GM12878 (cell line): ENCODE data around the gene CNTN3. TPM values are rescaled to one million over a fixed set of nuclear protein-coding genes. Genes with fewer than 3 reads are reported as not detected.

Experiments
- ATAC-seq: fragments of 200-7000 bp; cut with Tn5 transposase; 3 replicates; pipeline ENCODE4 v1.9.1; 2020; ENCODE audit warnings: mild to moderate bottlenecking, moderate library complexity
- BruUV-seq: library from RNA; stranded (reverse); fragments of 400-500 nt; replicated peaks from 2 replicates; lab custom pipeline; 2021; lab: Mats Ljungman, UMichigan
- CTCF ChIA-PET: fragments of 300-600 bp; sonication (Branson Sonifier 250); formaldehyde crosslinking; extraction: SDS; loops from one replicate; lab custom pipeline; 2021; ENCODE audit warnings: inconsistent platforms; lab: Yijun Ruan, JAX
- POLR2A ChIA-PET: fragments of 350-600 bp; formaldehyde crosslinking; extraction: SDS; loops from one replicate; lab custom pipeline; 2021; ENCODE audit warnings: inconsistent platforms; lab: Charles Lee
- RAD21 ChIA-PET: fragments of 300-600 bp; sonication (Branson Sonifier 250); formaldehyde crosslinking; loops from one replicate; lab custom pipeline; 2023; ENCODE audit warnings: antibody characterized with exemption; ENCODE audit not compliant: unreplicated experiment; lab: Charles Lee
- SMC1A ChIA-PET: fragments of 300-600 bp; sonication (Branson Sonifier 250); formaldehyde crosslinking; loops from one replicate; lab custom pipeline; 2023; ENCODE audit not compliant: unreplicated experiment, uncharacterized antibody; lab: Charles Lee
- DNase-seq: peaks from one replicate; pipeline ENCODE4 v3.0.0-alpha.2; 2011; ENCODE audit warnings: low read depth, low spot score
- FAIRE-seq: peaks from 3 replicates; lab custom pipeline; 2011; peaks lifted over from hg19 to GRCh38; lab: Jason Lieb, UNC
- H2AFZ ChIP-seq: 2 replicates; pipeline ENCODE4 v1.6.0; 2011; ENCODE audit warnings: low read depth, low read length, control low read depth; ENCODE audit not compliant: control insufficient read depth
- H3K27ac ChIP-seq: 2 replicates; pipeline ENCODE4 v1.5.1; 2011; ENCODE audit warnings: control low read depth; ENCODE audit not compliant: control insufficient read depth, insufficient read depth
- H3K27me3 ChIP-seq, 2 experiments: replicated peaks in 1 of 2; 2 replicates each; pipeline versions ENCODE4 v1.6.0 to v1.6.1; 2011; ENCODE audit warnings: low read length in 1 of 2; ENCODE audit not compliant: control insufficient read depth in 2 of 2, insufficient read depth in 2 of 2
- H3K36me3 ChIP-seq, 2 experiments: 2 replicates each; pipeline ENCODE4 v1.5.1; 2011; ENCODE audit warnings: low read length in 1 of 2; ENCODE audit not compliant: control insufficient read depth in 2 of 2, insufficient read depth in 2 of 2
- H3K4me1 ChIP-seq: 2 replicates; pipeline ENCODE4 v1.6.1; 2011; ENCODE audit warnings: mild to moderate bottlenecking, low read length, moderate library complexity, mixed read lengths; ENCODE audit not compliant: control insufficient read depth, insufficient read depth
- H3K4me2 ChIP-seq: 2 replicates; pipeline ENCODE4 v1.6.0; 2011; ENCODE audit warnings: control low read depth; ENCODE audit not compliant: control insufficient read depth, insufficient read depth
- H3K4me3 ChIP-seq: fragments of 200-600 bp; sonication (generic); 2 replicates; pipeline ENCODE4 v1.5.1; 2016
- H3K79me2 ChIP-seq: 2 replicates; pipeline ENCODE4 v1.6.0; 2011; ENCODE audit warnings: low read length; ENCODE audit not compliant: control insufficient read depth, insufficient read depth
- H3K9ac ChIP-seq: 2 replicates; pipeline ENCODE4 v1.8.0; 2011; ENCODE audit warnings: low read length, control low read depth, mixed read lengths; ENCODE audit not compliant: control insufficient read depth, insufficient read depth
- H3K9me3 ChIP-seq: replicated peaks from 3 replicates; pipeline ENCODE4 v1.5.1; 2011; ENCODE audit warnings: mild to moderate bottlenecking, low read length; ENCODE audit not compliant: control insufficient read depth, insufficient read depth
- H4K20me1 ChIP-seq: 2 replicates; pipeline ENCODE4 v1.6.0; 2011; ENCODE audit not compliant: control insufficient read depth, insufficient read depth
- ATF7 ChIP-seq: fragments of 450-650 bp; IDR thresholded peaks from 2 replicates; pipeline ENCODE4 v1.6.1; 2016; ENCODE audit warnings: low read depth, mild to moderate bottlenecking
- EP300 ChIP-seq, 2 experiments: fragments of 150-350 bp in 1 of 2; IDR thresholded peaks; 2 replicates each; pipeline ENCODE4 v1.6.1; 2011 to 2012; ENCODE audit warnings: low read depth in 2 of 2, low read length in 2 of 2, borderline replicate concordance in 1 of 2, improper control_type of control experiment in 1 of 2, inconsistent platforms in 1 of 2; ENCODE audit not compliant: control insufficient read depth in 1 of 2
- ESRRA ChIP-seq: IDR thresholded peaks from 2 replicates; pipeline ENCODE4 v1.6.1; 2012; ENCODE audit warnings: mild to moderate bottlenecking, low read length, improper control_type of control experiment
- GABPA ChIP-seq: IDR thresholded peaks from 2 replicates; pipeline ENCODE4 v1.6.1; 2014; ENCODE audit warnings: antibody characterized with exemption, low read depth, mild to moderate bottlenecking, inconsistent platforms
- HDGF ChIP-seq: fragments of 450-650 bp; IDR thresholded peaks from 2 replicates; pipeline ENCODE4 v1.6.1; 2016; ENCODE audit warnings: antibody characterized with exemption
- IKZF1 ChIP-seq: fragments of 450-650 bp; conservative IDR thresholded peaks from 2 replicates; pipeline ENCODE4 v1.6.1; 2017; ENCODE audit warnings: antibody characterized with exemption, mild to moderate bottlenecking
- KAT2A ChIP-seq: conservative IDR thresholded peaks from 2 replicates; pipeline ENCODE4 v1.6.1; 2011; ENCODE audit warnings: low read depth, low read length; ENCODE audit not compliant: control insufficient read depth
- MTA3 ChIP-seq: IDR thresholded peaks from 2 replicates; pipeline ENCODE4 v1.6.1; 2012; ENCODE audit warnings: low read length, inconsistent platforms, borderline replicate concordance
- MYB ChIP-seq: fragments of 150-350 bp; IDR thresholded peaks from 2 replicates; pipeline ENCODE4 v1.6.1; 2014; ENCODE audit warnings: mild to moderate bottlenecking, low read depth, low read length, borderline replicate concordance
- NR2C2 ChIP-seq: IDR thresholded peaks from 2 replicates; pipeline ENCODE4 v1.6.1; 2011; ENCODE audit warnings: borderline replicate concordance, low read depth; ENCODE audit not compliant: control insufficient read depth, insufficient read length
- SMARCA5 ChIP-seq: fragments of 450-650 bp; IDR thresholded peaks from 2 replicates; pipeline ENCODE4 v1.6.1; 2017; ENCODE audit warnings: mild to moderate bottlenecking
- STAT1 ChIP-seq: fragments of 450-650 bp; conservative IDR thresholded peaks from 2 replicates; pipeline ENCODE4 v1.6.1; 2014; ENCODE audit warnings: antibody characterized with exemption, mild to moderate bottlenecking
- TCF7 ChIP-seq: IDR thresholded peaks from 2 replicates; pipeline ENCODE4 v1.6.1; 2014; ENCODE audit warnings: antibody characterized with exemption, borderline replicate concordance
- YBX1 ChIP-seq: fragments of 450-650 bp; IDR thresholded peaks from 2 replicates; pipeline ENCODE4 v1.6.1; 2016; ENCODE audit warnings: antibody characterized with exemption
- WGBS: methylation state at CpG from one replicate; pipeline ENCODE4 v1.1.6; 2016; ENCODE audit warnings: low lambda C conversion rate; ENCODE audit not compliant: insufficient replicate concordance, insufficient coverage; ENCODE audit errors: missing lambda C conversion rate; 5-methylcytosine and 5-hydroxymethylcytosine counted together
- in situ Hi-C: fragments of 300-500 bp; cut with MboI; formaldehyde crosslinking; loops from 9 replicates; pipeline ENCODE4 v1.14.3; 2018; ENCODE audit warnings: mixed read lengths
- intact Hi-C: fragments of 100-400 bp; cut with micrococcal nuclease; formaldehyde crosslinking; loops from one replicate; pipeline ENCODE4 v1.14.2; 2022; ENCODE audit not compliant: unreplicated experiment
- polyA plus RNA-seq, 11 experiments: library from polyadenylated mRNA; depleted of rRNA in 4 of 11; unstranded in 6 of 11; stranded (reverse) in 5 of 11; fragments of >200 nt; fragmentation: Nextera tagmentation in 4 of 11; fragmentation: Illumina TruSeq in 1 of 11; extraction: Ambion mirVana in 4 of 11; extraction: Trizol in 1 of 11; gene quantifications; 1 replicate in 1 of 11; 2 replicates in 10 of 11; pipeline versions ENCODE4 v1.2.1 to v1.2.3, GENCODE V29; 2011 to 2016; ENCODE audit warnings: inconsistent platforms in 2 of 11, missing spikeins in 2 of 11, low read depth in 1 of 11
- total RNA-seq, 4 experiments: library from RNA; depleted of rRNA in 3 of 4; stranded (reverse); fragments of >200 nt in 3 of 4; fragmentation: Illumina TruSeq in 1 of 4; extraction: Trizol in 1 of 4; gene quantifications; 2 replicates each; pipeline versions ENCODE4 v1.2.1 to v1.2.3, GENCODE V29; 2013 to 2021
- TF ChIP-seq, protein P1 (sequence below): fragments of 450-650 bp; formaldehyde crosslinking; IDR thresholded peaks from 2 replicates; pipeline ENCODE4 v1.4.0; 2022; ENCODE audit warnings: mild to moderate bottlenecking, moderate library complexity
- TF ChIP-seq, protein P2 (sequence below): IDR thresholded peaks from 2 replicates; pipeline ENCODE4 v1.6.1; 2011; ENCODE audit warnings: mild to moderate bottlenecking, low read depth, low read length, moderate library complexity; ENCODE audit not compliant: insufficient replicate concordance
- TF ChIP-seq, protein P3 (sequence below): fragments of 450-650 bp; IDR thresholded peaks from 2 replicates; pipeline ENCODE4 v1.6.1; 2017; ENCODE audit warnings: low read depth, mild to moderate bottlenecking, moderate library complexity

Gene CNTN3
- total and polyA plus RNA-seq, 10 of the 15 experiments (the other 5 are each of a cell fraction or from before 2014, with no cell fraction given): 0.14 TPM; not detected in 9

DNA sequence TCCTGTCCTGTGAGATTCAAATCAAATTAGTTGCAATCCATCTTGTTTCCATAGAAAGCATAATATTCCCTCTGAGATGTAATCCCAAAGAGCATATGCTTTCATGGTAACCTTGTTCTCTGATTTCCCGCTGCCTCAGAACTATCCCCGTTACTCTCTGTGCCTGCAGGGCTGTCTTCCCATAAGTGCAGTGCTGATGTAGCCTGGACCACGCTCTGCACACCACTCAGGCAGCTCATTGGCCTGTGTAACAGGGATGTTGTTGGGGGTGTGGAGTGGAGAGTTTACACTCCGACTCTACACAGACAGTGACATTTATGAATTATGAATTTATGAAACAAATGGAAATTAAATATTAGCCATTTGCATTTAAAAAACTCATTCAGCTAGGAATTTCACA lies 33.6 kb upstream of the CNTN3 start:
- Histone ChIP-seq H4K20me1 (no peaks in the 10 kb centered on the region), H3K36me3 (no peaks in the 10 kb centered on the region), H3K9ac (no peak overlapping the region), H3K79me2 (no peaks in the 10 kb centered on the region), H3K4me2 (no peak overlapping the region), H3K27me3 (no peaks in the 10 kb centered on the region), H2AFZ (no peak overlapping the region), H3K9me3 (no peaks in the 10 kb centered on the region), H3K4me3 (no peak overlapping the region), H3K27ac (no peak overlapping the region), H3K4me1 (no peaks in the 10 kb centered on the region)
- in situ Hi-C loops: no loop called here
- CTCF ChIA-PET: no interaction called here
- POLR2A ChIA-PET: no interaction called here
- intact Hi-C loops: loop anchor here (10.0 kb wide), 1 partner anchor 527 kb away; no protein-coding TSS in a partner anchor
- RAD21 ChIA-PET: no interaction called here
- TF ChIP-seq SMARCA5 (no peak), IKZF1 (no peak), ESRRA (no peak), HDGF (no peak), EP300 (IDR thresholded peaks at IDR 0.05; ENCODE audit: borderline replicate concordance in 1 of 2, control insufficient read depth in 1 of 2, low read depth in 2 of 2, low read length in 2 of 2) (no peak), STAT1 (no peak), TCF7 (no peak), ATF7 (no peak), MTA3 (no peak), GABPA (no peak), YBX1 (no peak), MYB (no peak), KAT2A (no peak), NR2C2 (no peak)
- TF ChIP-seq, protein P1, sequence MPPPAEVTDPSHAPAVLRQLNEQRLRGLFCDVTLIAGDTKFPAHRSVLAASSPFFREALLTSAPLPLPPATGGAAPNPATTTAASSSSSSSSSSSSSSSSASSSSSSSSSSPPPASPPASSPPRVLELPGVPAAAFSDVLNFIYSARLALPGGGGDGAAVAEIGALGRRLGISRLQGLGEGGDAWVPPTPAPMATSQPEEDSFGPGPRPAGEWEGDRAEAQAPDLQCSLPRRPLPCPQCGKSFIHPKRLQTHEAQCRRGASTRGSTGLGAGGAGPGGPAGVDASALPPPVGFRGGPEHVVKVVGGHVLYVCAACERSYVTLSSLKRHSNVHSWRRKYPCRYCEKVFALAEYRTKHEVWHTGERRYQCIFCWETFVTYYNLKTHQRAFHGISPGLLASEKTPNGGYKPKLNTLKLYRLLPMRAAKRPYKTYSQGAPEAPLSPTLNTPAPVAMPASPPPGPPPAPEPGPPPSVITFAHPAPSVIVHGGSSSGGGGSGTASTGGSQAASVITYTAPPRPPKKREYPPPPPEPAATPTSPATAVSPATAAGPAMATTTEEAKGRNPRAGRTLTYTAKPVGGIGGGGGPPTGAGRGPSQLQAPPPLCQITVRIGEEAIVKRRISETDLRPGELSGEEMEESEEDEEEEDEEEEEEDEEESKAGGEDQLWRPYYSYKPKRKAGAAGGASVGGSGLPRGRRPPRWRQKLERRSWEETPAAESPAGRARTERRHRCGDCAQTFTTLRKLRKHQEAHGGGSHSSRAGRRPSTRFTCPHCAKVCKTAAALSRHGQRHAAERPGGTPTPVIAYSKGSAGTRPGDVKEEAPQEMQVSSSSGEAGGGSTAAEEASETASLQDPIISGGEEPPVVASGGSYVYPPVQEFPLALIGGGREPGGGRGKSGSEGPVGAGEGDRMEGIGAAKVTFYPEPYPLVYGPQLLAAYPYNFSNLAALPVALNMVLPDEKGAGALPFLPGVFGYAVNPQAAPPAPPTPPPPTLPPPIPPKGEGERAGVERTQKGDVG (CRISPR knock-in tag): no peak
- TF ChIP-seq, protein P2, sequence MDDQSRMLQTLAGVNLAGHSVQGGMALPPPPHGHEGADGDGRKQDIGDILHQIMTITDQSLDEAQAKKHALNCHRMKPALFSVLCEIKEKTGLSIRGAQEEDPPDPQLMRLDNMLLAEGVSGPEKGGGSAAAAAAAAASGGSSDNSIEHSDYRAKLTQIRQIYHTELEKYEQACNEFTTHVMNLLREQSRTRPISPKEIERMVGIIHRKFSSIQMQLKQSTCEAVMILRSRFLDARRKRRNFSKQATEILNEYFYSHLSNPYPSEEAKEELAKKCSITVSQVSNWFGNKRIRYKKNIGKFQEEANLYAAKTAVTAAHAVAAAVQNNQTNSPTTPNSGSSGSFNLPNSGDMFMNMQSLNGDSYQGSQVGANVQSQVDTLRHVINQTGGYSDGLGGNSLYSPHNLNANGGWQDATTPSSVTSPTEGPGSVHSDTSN: no peak
- TF ChIP-seq, protein P3, sequence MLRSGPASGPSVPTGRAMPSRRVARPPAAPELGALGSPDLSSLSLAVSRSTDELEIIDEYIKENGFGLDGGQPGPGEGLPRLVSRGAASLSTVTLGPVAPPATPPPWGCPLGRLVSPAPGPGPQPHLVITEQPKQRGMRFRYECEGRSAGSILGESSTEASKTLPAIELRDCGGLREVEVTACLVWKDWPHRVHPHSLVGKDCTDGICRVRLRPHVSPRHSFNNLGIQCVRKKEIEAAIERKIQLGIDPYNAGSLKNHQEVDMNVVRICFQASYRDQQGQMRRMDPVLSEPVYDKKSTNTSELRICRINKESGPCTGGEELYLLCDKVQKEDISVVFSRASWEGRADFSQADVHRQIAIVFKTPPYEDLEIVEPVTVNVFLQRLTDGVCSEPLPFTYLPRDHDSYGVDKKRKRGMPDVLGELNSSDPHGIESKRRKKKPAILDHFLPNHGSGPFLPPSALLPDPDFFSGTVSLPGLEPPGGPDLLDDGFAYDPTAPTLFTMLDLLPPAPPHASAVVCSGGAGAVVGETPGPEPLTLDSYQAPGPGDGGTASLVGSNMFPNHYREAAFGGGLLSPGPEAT: no peak
- ATAC-seq (no peak), FAIRE-seq (no peak), DNase-seq (no peak)
- SMC1A ChIA-PET: no interaction called here
- WGBS: 2% methylated on average over 4 of the region's 4 CpGs
- no TSS peak for BruUV-seq
